Measurements from ENCODE around the gene SPRED3. TPM values are rescaled to one million over a fixed set of nuclear protein-coding genes. Genes with fewer than 3 reads are reported as not detected.
A peak's percentile ranks its signal among the peaks of the same experiment; 100 is the strongest.

Gene SPRED3, protein sequence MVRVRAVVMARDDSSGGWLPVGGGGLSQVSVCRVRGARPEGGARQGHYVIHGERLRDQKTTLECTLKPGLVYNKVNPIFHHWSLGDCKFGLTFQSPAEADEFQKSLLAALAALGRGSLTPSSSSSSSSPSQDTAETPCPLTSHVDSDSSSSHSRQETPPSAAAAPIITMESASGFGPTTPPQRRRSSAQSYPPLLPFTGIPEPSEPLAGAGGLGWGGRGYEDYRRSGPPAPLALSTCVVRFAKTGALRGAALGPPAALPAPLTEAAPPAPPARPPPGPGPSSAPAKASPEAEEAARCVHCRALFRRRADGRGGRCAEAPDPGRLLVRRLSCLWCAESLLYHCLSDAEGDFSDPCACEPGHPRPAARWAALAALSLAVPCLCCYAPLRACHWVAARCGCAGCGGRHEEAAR
- polyA plus RNA-seq (2012; ENCODE audit: insufficient read length, low read depth), result 55.7 TPM

DNA sequence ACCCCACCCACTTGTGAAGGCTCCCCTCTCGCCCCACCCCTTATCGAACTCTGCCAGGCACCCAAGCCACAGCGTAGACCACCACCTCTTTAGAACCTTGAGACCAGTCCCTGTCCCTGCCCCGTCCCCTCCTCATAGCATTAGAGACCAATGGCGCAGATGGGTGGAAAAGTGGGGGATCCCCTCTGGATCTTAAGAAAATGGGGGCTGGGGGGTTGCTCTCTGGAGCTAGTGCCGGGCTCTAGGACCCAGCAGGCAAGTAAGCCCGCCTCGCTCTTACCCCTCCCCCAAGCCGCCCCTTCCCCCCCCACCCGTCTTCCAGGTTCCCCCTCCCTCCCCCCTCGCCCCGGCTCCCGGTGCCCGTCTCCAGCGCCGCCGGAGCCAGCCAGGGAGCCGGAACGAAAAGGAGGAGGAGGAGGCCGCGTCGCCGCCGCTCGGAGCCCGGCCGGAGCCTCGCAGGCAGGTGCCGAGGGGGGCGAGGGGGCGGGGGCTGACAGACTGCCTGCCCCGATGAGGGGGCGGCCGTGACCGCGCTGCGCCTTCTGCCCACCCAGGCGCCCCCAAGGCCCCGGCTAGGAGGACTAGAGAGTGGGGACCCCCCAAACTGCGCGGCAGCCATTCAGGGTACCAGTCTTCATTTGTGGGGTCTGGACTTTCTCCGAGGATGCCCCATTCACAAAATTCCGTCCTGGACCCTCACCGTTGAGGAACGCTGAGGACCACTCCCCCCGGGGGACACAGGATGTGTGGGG lies at the start of gene SPRED3:
TSS of gene SPRED3 (plus strand) at position 349 of the 752 bp plus-strand sequence. CDS start 1,606 bp downstream, outside the sequence.
- TF ChIP-seq FOXP2 (optimal IDR thresholded peaks at IDR 0.05; ENCODE audit: borderline replicate concordance, extremely low read depth, extremely low read length, insufficient read depth), result peak; percentile 3
- TF ChIP-seq SIN3A (IDR thresholded peaks at IDR 0.05; ENCODE audit: borderline replicate concordance, insufficient read depth, low read length), result no peak
- 0 out of 2 replicates have a peak, but pooled peaks have one; percentile 0 for TF ChIP-seq TAF1 (IDR thresholded peaks at IDR 0.05; ENCODE audit: borderline replicate concordance, insufficient read depth, low read length)
- TF ChIP-seq, protein P1, sequence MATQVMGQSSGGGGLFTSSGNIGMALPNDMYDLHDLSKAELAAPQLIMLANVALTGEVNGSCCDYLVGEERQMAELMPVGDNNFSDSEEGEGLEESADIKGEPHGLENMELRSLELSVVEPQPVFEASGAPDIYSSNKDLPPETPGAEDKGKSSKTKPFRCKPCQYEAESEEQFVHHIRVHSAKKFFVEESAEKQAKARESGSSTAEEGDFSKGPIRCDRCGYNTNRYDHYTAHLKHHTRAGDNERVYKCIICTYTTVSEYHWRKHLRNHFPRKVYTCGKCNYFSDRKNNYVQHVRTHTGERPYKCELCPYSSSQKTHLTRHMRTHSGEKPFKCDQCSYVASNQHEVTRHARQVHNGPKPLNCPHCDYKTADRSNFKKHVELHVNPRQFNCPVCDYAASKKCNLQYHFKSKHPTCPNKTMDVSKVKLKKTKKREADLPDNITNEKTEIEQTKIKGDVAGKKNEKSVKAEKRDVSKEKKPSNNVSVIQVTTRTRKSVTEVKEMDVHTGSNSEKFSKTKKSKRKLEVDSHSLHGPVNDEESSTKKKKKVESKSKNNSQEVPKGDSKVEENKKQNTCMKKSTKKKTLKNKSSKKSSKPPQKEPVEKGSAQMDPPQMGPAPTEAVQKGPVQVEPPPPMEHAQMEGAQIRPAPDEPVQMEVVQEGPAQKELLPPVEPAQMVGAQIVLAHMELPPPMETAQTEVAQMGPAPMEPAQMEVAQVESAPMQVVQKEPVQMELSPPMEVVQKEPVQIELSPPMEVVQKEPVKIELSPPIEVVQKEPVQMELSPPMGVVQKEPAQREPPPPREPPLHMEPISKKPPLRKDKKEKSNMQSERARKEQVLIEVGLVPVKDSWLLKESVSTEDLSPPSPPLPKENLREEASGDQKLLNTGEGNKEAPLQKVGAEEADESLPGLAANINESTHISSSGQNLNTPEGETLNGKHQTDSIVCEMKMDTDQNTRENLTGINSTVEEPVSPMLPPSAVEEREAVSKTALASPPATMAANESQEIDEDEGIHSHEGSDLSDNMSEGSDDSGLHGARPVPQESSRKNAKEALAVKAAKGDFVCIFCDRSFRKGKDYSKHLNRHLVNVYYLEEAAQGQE (IDR thresholded peaks at IDR 0.05; ENCODE audit: insufficient read depth in 1 of 2, low read depth in 2 of 2, low read length in 2 of 2), result 0 out of 4 replicates have a peak, but pooled peaks of 1 of the 2 experiments have one; percentile 8
- TF ChIP-seq POLR2AphosphoS5 (IDR thresholded peaks at IDR 0.05; ENCODE audit: low read depth, low read length), result no peak; the same call in 1 of the 2 replicates

DNA sequence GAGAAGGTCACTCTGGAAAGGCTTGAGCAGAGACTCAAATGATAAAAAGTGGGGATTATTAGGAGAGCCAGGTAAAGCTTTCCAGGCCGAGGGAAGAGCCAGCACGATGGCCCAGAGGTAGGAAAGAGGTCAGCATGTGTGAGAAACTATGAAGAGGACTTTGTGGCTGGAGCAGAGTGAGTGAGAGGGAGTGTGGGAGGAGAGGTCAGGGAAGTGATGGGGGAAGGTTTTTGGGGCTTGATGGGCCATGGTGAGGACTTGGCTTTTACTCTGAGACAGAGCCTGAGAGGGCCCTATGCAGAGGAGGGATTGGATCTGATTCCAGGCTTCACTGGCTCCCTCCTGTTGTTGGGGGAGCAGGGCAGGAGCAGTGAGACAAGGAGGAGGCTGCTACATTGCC lies 47.6 kb upstream of the SPRED3 start:
- TF ChIP-seq, protein P1 (IDR thresholded peaks at IDR 0.05; ENCODE audit: insufficient read depth in 1 of 2, low read depth in 2 of 2, low read length in 2 of 2), result no peak
- TF ChIP-seq POLR2AphosphoS5 (IDR thresholded peaks at IDR 0.05; ENCODE audit: low read depth, low read length) (no peak), FOXP2 (optimal IDR thresholded peaks at IDR 0.05; ENCODE audit: borderline replicate concordance, extremely low read depth, extremely low read length, insufficient read depth) (no peak), SIN3A (IDR thresholded peaks at IDR 0.05; ENCODE audit: borderline replicate concordance, insufficient read depth, low read length) (no peak), TAF1 (IDR thresholded peaks at IDR 0.05; ENCODE audit: borderline replicate concordance, insufficient read depth, low read length) (no peak)

DNA sequence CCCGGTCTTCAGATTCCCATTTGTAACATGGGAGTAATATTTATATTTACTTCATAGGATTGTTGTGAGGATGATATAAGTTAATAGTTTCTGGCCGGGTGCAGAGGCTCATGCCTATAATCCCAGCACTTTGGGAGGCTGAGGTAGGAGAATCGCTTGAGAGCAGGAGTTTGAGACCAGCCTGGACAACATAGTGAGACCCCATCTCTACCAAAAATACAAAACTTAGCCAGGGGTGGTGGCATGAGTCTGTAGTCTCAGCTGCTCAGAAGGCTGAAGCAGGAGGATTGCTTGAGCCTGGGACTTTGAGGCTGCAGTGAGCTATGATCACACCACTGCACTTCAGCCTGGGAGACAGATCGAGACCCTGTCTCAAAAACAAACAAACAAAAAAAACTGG lies 41.7 kb upstream of the SPRED3 start:
- no peak for TF ChIP-seq POLR2AphosphoS5 (IDR thresholded peaks at IDR 0.05; ENCODE audit: low read depth, low read length)
- no peak for TF ChIP-seq FOXP2 (optimal IDR thresholded peaks at IDR 0.05; ENCODE audit: borderline replicate concordance, extremely low read depth, extremely low read length, insufficient read depth)
- no peak for TF ChIP-seq SIN3A (IDR thresholded peaks at IDR 0.05; ENCODE audit: borderline replicate concordance, insufficient read depth, low read length)

DNA sequence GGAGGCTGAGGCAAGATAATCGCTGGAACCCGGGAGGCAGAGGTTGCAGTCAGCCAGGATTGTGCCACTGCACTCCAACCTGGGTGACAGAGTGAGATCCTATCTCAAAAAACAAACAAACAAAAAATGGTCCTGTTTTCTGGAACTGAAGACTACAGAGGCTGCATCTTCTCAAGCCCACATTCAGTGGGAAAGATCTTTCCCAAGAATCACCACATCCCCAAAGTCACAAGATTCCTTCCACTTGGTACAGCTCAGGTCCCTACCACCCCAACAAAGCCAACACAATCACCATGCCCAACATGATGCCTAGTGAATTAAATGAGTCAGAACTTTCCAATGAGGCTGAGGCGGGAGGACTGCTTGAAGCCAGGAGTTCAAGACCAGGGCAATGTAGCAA lies 37.6 kb upstream of the SPRED3 start:
- TF ChIP-seq SIN3A (IDR thresholded peaks at IDR 0.05; ENCODE audit: borderline replicate concordance, insufficient read depth, low read length), result no peak

DNA sequence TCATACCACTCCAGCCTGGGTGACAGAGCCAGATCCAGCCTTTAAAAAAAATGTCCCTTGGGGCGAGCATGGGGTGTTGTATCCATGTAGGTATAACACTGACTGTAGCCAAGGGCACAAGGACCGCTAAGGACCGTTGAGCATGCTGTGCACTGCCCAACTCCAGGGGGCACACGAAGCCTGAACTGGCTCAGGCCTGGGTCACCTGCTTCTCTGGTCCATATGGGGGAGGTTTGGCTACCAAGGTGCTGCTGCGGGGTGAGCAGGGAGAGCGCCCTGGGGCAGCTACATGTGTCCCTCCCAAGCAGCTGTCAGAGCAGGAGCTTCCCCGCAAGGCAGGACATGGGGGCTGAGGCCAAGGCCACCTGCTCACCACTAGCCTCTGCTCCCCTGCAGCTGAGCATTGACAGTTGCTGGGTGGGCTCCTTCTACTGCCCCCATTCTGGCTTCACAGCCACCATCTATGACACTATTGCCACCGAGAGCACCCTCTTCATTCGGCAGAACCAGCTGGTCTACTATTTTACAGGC lies 36.6 kb upstream of the SPRED3 start:
- no peak for TF ChIP-seq SIN3A (IDR thresholded peaks at IDR 0.05; ENCODE audit: borderline replicate concordance, insufficient read depth, low read length)
- TF ChIP-seq POLR2AphosphoS5 (IDR thresholded peaks at IDR 0.05; ENCODE audit: low read depth, low read length), result no peak
- TF ChIP-seq FOXP2 (optimal IDR thresholded peaks at IDR 0.05; ENCODE audit: borderline replicate concordance, extremely low read depth, extremely low read length, insufficient read depth), result no peak
- TF ChIP-seq, protein P1 (IDR thresholded peaks at IDR 0.05; ENCODE audit: insufficient read depth in 1 of 2, low read depth in 2 of 2, low read length in 2 of 2), result no peak
- no peak for TF ChIP-seq TAF1 (IDR thresholded peaks at IDR 0.05; ENCODE audit: borderline replicate concordance, insufficient read depth, low read length)
